SK-N-SH (cell line): Measurements from ENCODE around the gene ANO10. TPM values are rescaled to one million over a fixed set of nuclear protein-coding genes. Genes with fewer than 3 reads are reported as not detected.
"Not testable (repeated sequence)": the region's sequence is repeated elsewhere in the genome, so short reads cannot be mapped to it uniquely, and the experiment has no call there.

Experiments used
- CTCF ChIA-PET: fragments of 300-600, 350-600 bp; formaldehyde crosslinking; extraction: SDS; loops from one replicate; lab custom pipeline; 2021; lab: Yijun Ruan, JAX
- POLR2A ChIA-PET: fragments of 350-600 bp; sonication (Branson Sonifier 250); formaldehyde crosslinking; extraction: SDS; loops from one replicate; lab custom pipeline; 2020; ENCODE audit warnings: antibody characterized with exemption, inconsistent platforms; lab: Yijun Ruan, JAX
- DNase-seq: peaks from one replicate; pipeline ENCODE4 v3.0.0; 2012
- H2AFZ ChIP-seq: fragments of 200-600 bp; sonication (generic); 2 replicates; pipeline ENCODE4 v1.8.1; 2016; ENCODE audit warnings: antibody characterized with exemption, mild to moderate bottlenecking, low read depth
- H3F3A ChIP-seq: fragments of 200-600 bp; sonication (generic); replicated peaks from 2 replicates; pipeline ENCODE3; 2016; ENCODE audit warnings: antibody characterized with exemption, mild to moderate bottlenecking; ENCODE audit not compliant: insufficient read depth
- H3K27ac ChIP-seq, 2 experiments: fragments of 200-500 bp in 1 of 2; fragments of 200-600 bp in 1 of 2; sonication (Bioruptor generic) in 1 of 2; sonication (generic), shearing (Covaris generic) in 1 of 2; 2 replicates each; pipeline versions ENCODE4 v1.5.1 to v1.6.1; 2014 to 2016; ENCODE audit warnings: low read depth in 2 of 2, inconsistent platforms in 1 of 2, low read length in 1 of 2, mild to moderate bottlenecking in 1 of 2, mixed read lengths in 1 of 2
- H3K27me3 ChIP-seq: fragments of 200-600 bp; sonication (generic), shearing (Covaris generic); 2 replicates; pipeline ENCODE4 v1.6.1; 2016; ENCODE audit warnings: mixed run types; ENCODE audit not compliant: insufficient read depth
- H3K36me3 ChIP-seq, 2 experiments: fragments of 200-500 bp in 1 of 2; fragments of 200-600 bp in 1 of 2; sonication (Bioruptor generic) in 1 of 2; sonication (generic) in 1 of 2; replicated peaks in 1 of 2; 2 replicates each; pipeline versions ENCODE3 to v1.5.1; 2014 to 2016; ENCODE audit warnings: low read length in 1 of 2, mild to moderate bottlenecking in 1 of 2; ENCODE audit not compliant: insufficient read depth in 2 of 2, control insufficient read depth in 1 of 2
- H3K4me1 ChIP-seq, 2 experiments: fragments of 200-500 bp in 1 of 2; fragments of 200-600 bp in 1 of 2; sonication (Bioruptor generic) in 1 of 2; sonication (generic), shearing (Covaris generic) in 1 of 2; 2 replicates each; pipeline versions ENCODE4 v1.5.1 to v1.6.1; 2014 to 2016; ENCODE audit warnings: low read depth in 1 of 2, low read length in 1 of 2, mixed run types in 1 of 2; ENCODE audit not compliant: insufficient read depth in 2 of 2, control insufficient read depth in 1 of 2
- H3K4me2 ChIP-seq: fragments of 200-600 bp; sonication (generic), shearing (Covaris generic); 2 replicates; pipeline ENCODE4 v1.6.1; 2017; ENCODE audit warnings: mixed run types
- H3K4me3 ChIP-seq, 2 experiments: fragments of 200-500 bp in 1 of 2; fragments of 200-600 bp in 1 of 2; sonication (Bioruptor generic) in 1 of 2; sonication (generic), shearing (Covaris generic) in 1 of 2; 2 replicates each; pipeline versions ENCODE4 v1.5.1 to v1.8.1; 2014 to 2016; ENCODE audit warnings: low read depth in 2 of 2, inconsistent platforms in 1 of 2, low read length in 1 of 2, mild to moderate bottlenecking in 1 of 2, mixed read lengths in 1 of 2, moderate library complexity in 1 of 2
- H3K79me2 ChIP-seq: fragments of 200-600 bp; sonication (generic); 2 replicates; pipeline ENCODE4 v1.8.1; 2017; ENCODE audit warnings: mild to moderate bottlenecking; ENCODE audit not compliant: insufficient read depth
- H3K9ac ChIP-seq: fragments of 200-600 bp; sonication (generic); 2 replicates; pipeline ENCODE4 v1.6.1; 2017; ENCODE audit warnings: mixed run types
- H3K9me2 ChIP-seq: fragments of 200-600 bp; sonication (generic); 2 replicates; pipeline ENCODE4 v1.6.1; 2017; ENCODE audit warnings: mixed run types
- H3K9me3 ChIP-seq: fragments of 200-600 bp; sonication (generic); 2 replicates; pipeline ENCODE4 v1.6.1; 2017; ENCODE audit warnings: mixed run types, mild to moderate bottlenecking, moderate library complexity
- H4K20me1 ChIP-seq: fragments of 200-600 bp; sonication (generic); 2 replicates; pipeline ENCODE4 v1.6.1; 2017; ENCODE audit warnings: mild to moderate bottlenecking, mixed run types; ENCODE audit not compliant: insufficient read depth
- WGBS: methylation state at CpG from one replicate; pipeline ENCODE4 v1.1.6; 2017; ENCODE audit warnings: low lambda C conversion rate; 5-methylcytosine and 5-hydroxymethylcytosine counted together
- polyA plus RNA-seq, 3 experiments: library from polyadenylated mRNA; depleted of rRNA; stranded (reverse); fragments of >200 nt; gene quantifications; 2 replicates each; pipeline ENCODE4 v1.2.3, GENCODE V29; 2012

Gene ANO10
- polyA plus RNA-seq, 1 of the 3 experiments (the other 2 are of a cell fraction): 16.8 TPM

DNA sequence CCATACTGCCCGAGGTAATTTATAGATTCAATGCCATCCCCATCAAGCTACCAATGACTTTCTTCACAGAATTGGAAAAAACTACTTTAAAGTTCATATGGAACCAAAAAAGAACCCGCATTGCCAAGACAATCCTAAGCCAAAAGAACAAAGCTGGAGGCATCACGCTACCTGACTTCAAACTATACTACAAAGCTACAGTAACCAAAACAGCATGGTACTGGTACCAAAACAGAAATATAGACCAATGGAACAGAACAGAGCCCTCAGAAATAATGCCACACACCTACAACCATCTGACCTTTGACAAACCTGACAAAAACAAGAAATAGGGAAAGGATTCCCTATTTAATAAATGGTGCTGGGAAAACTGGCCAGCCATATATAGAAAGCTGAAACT, 25.6 kb downstream of the ANO10 start:
- POLR2A ChIA-PET: not testable (repeated sequence)

GRCh38 chr3:43595280-43595679, 26.5 kb downstream of the ANO10 start:
- POLR2A ChIA-PET, H3K4me2 ChIP-seq, H3K9me2 ChIP-seq, H3K36me3 ChIP-seq, H3F3A ChIP-seq, H3K4me1 ChIP-seq, H3K79me2 ChIP-seq, CTCF ChIA-PET, DNase-seq, H3K27ac ChIP-seq, H3K27me3 ChIP-seq, H3K9me3 ChIP-seq, H3K9ac ChIP-seq, H3K4me3 ChIP-seq, H4K20me1 ChIP-seq, H2AFZ ChIP-seq: not testable (repeated sequence)
- WGBS: 99% methylated on average over 3 of the region's 3 CpGs

More for the DNA sequence above, 25.6 kb downstream of the ANO10 start:
- peaks cover 3 to 11% of the 10 kb centered on the region in 2 experiments for H3K36me3 ChIP-seq
- WGBS: 83% methylated on average over 3 of the region's 3 CpGs
- H3K9me3 ChIP-seq, CTCF ChIA-PET, H3F3A ChIP-seq, H3K4me2 ChIP-seq, H3K27me3 ChIP-seq, DNase-seq, H3K27ac ChIP-seq, H3K9ac ChIP-seq, H2AFZ ChIP-seq, H3K9me2 ChIP-seq, H4K20me1 ChIP-seq, H3K4me1 ChIP-seq, H3K79me2 ChIP-seq, H3K4me3 ChIP-seq: not testable (repeated sequence)

DNA sequence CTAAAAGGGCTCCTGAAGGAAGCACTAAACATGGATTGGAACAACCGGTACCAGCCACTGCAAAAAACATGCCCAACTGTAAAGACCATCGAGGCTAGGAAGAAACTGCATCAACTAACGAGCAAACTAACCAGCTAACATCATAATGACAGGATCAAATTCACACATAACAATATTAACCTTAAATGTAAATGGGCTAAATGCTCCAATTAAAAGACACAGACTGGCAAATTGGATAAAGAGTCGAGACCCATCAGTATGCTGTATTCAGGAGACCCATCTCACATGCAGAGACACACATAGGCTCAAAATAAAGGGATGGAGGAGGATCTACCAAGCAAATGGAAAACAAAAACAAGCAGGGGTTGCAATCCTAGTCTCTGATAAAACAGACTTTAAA, 28.2 kb downstream of the ANO10 start:
- H3K9me2 ChIP-seq, H4K20me1 ChIP-seq, H3K79me2 ChIP-seq, H3F3A ChIP-seq, H3K9me3 ChIP-seq, H3K4me3 ChIP-seq, DNase-seq, CTCF ChIA-PET, H3K27ac ChIP-seq, H2AFZ ChIP-seq, H3K9ac ChIP-seq, H3K4me2 ChIP-seq, H3K4me1 ChIP-seq, POLR2A ChIA-PET, H3K27me3 ChIP-seq: not testable (repeated sequence)
- peaks cover 3 to 12% of the 10 kb centered on the region in 2 experiments for H3K36me3 ChIP-seq
- WGBS: 63% methylated on average over 4 of the region's 4 CpGs

GRCh38 chr3:43591866-43592265, 29.9 kb downstream of the ANO10 start:
- CTCF ChIA-PET, H3K36me3 ChIP-seq, H3K9ac ChIP-seq, H3K4me3 ChIP-seq, H3K27me3 ChIP-seq, H4K20me1 ChIP-seq, H3K79me2 ChIP-seq, H2AFZ ChIP-seq, H3K9me2 ChIP-seq, H3K4me1 ChIP-seq, DNase-seq, POLR2A ChIA-PET, H3K4me2 ChIP-seq, H3K27ac ChIP-seq, H3F3A ChIP-seq, H3K9me3 ChIP-seq: not testable (repeated sequence)
- WGBS: 91% methylated on average over 4 of the region's 10 CpGs
